K562 (cell line): ENCODE data around the gene UBE2I. TPM values are rescaled to one million over a fixed set of nuclear protein-coding genes. Genes with fewer than 3 reads are reported as not detected.

Experiments
- ATAC-seq: fragments of 200-7000 bp; cut with Tn5 transposase; 3 replicates; pipeline ENCODE4 v1.9.1; 2020; ENCODE audit warnings: moderate library complexity
- BruUV-seq: library from RNA; stranded (reverse); fragments of 400-500 nt; replicated peaks from 2 replicates; lab custom pipeline; 2021; lab: Mats Ljungman, UMichigan
- CTCF ChIA-PET: fragments of 300-600 bp; formaldehyde crosslinking; extraction: SDS; loops from one replicate; lab custom pipeline; 2021; ENCODE audit warnings: low intra/inter-chr PET ratio; lab: Yijun Ruan, JAX
- POLR2A ChIA-PET: fragments of 300-600, 350-650 bp; sonication (Branson Sonifier 250); formaldehyde crosslinking; extraction: SDS; loops from one replicate; lab custom pipeline; 2021; ENCODE audit warnings: antibody characterized with exemption, inconsistent platforms; lab: Yijun Ruan, JAX
- DNase-seq, 4 experiments: peaks; one replicate each; pipeline versions ENCODE4 v3.0.0 to v3.0.0-alpha.2; 2011 to 2018; ENCODE audit warnings: low spot score in 3 of 4, mixed read lengths in 3 of 4; ENCODE audit errors: extremely low read depth in 1 of 4
- FAIRE-seq: peaks from 2 replicates; lab custom pipeline; 2011; peaks lifted over from hg19 to GRCh38; lab: Jason Lieb, UNC
- H2AFZ ChIP-seq: 2 replicates; pipeline ENCODE4 v1.6.0; 2011; ENCODE audit warnings: low read depth, low read length, control low read depth, inconsistent platforms
- H3K27ac ChIP-seq: fragments of 200-600 bp; 3 replicates; pipeline ENCODE4 v1.8.0; 2011; ENCODE audit warnings: low read depth, mild to moderate bottlenecking, control low read depth, inconsistent platforms, low read length, moderate library complexity, mixed read lengths; ENCODE audit errors: extremely low read depth
- H3K27me3 ChIP-seq, 2 experiments: fragments of 300-600 bp in 1 of 2; 2 replicates in 1 of 2; 3 replicates in 1 of 2; pipeline versions ENCODE4 v1.6.0 to v1.8.0; 2011; ENCODE audit warnings: inconsistent platforms in 2 of 2, low read length in 2 of 2, mild to moderate bottlenecking in 1 of 2, mixed read lengths in 1 of 2, moderate library complexity in 1 of 2; ENCODE audit not compliant: control insufficient read depth in 2 of 2, insufficient read depth in 2 of 2
- H3K36me3 ChIP-seq: fragments of 300-600 bp; 3 replicates; pipeline ENCODE4 v1.8.0; 2011; ENCODE audit warnings: mild to moderate bottlenecking, low read length, inconsistent platforms; ENCODE audit not compliant: control insufficient read depth, insufficient read depth
- H3K4me1 ChIP-seq, 2 experiments: fragments of 200-600 bp in 1 of 2; replicated peaks in 1 of 2; 2 replicates in 1 of 2; 3 replicates in 1 of 2; pipeline versions ENCODE4 v1.5.1 to v1.8.0; 2011; ENCODE audit warnings: inconsistent platforms in 2 of 2, low read length in 2 of 2, mild to moderate bottlenecking in 1 of 2, mixed read lengths in 1 of 2, moderate library complexity in 1 of 2; ENCODE audit not compliant: control insufficient read depth in 2 of 2, insufficient read depth in 2 of 2
- H3K4me2 ChIP-seq: 2 replicates; pipeline ENCODE4 v1.6.1; 2011; ENCODE audit warnings: low read length, control low read depth, inconsistent platforms, mixed read lengths; ENCODE audit not compliant: insufficient read depth
- H3K4me3 ChIP-seq: fragments of 200-600 bp; sonication (generic), shearing (Covaris generic); 2 replicates; pipeline ENCODE4 v1.5.1; 2016; ENCODE audit warnings: control low read depth, inconsistent platforms
- H3K79me2 ChIP-seq: fragments of 200-600 bp; 3 replicates; pipeline ENCODE4 v1.8.0; 2011; ENCODE audit warnings: low read length, inconsistent platforms; ENCODE audit not compliant: control insufficient read depth, insufficient read depth
- H3K9ac ChIP-seq, 2 experiments: 2 replicates each; pipeline versions ENCODE4 v1.6.0 to v1.6.1; 2011; ENCODE audit warnings: low read depth in 2 of 2, low read length in 2 of 2, control low read depth in 1 of 2, inconsistent platforms in 1 of 2, mild to moderate bottlenecking in 1 of 2, mixed read lengths in 1 of 2; ENCODE audit not compliant: insufficient read depth in 1 of 2
- H3K9me1 ChIP-seq: one replicate; pipeline ENCODE4 v1.6.0; 2011; ENCODE audit warnings: inconsistent platforms, mild to moderate bottlenecking, low read length, moderate library complexity; ENCODE audit not compliant: control insufficient read depth, insufficient read depth
- H3K9me3 ChIP-seq: replicated peaks from 2 replicates; pipeline ENCODE4 v1.5.1; 2011; ENCODE audit warnings: low read depth, low read length, inconsistent platforms; ENCODE audit not compliant: control insufficient read depth, insufficient read depth
- H4K20me1 ChIP-seq: replicated peaks from 2 replicates; pipeline ENCODE4 v1.6.1; 2011; ENCODE audit warnings: low read length, inconsistent platforms, mixed read lengths; ENCODE audit not compliant: control insufficient read depth, insufficient read depth
- ARNT ChIP-seq, 2 experiments: fragments of 450-650 bp; IDR thresholded peaks; 2 replicates each; pipeline ENCODE4 v1.6.1; 2016; ENCODE audit warnings: mild to moderate bottlenecking in 1 of 2
- BRD9 ChIP-seq: fragments of 450-650 bp; IDR thresholded peaks from 2 replicates; pipeline ENCODE4 v1.6.1; 2018; ENCODE audit warnings: low read depth; ENCODE audit not compliant: partially characterized antibody
- EZH2 ChIP-seq: IDR thresholded peaks from 2 replicates; pipeline ENCODE4 v1.6.1; 2012; ENCODE audit warnings: low read depth, mild to moderate bottlenecking, inconsistent platforms, low read length, borderline replicate concordance
- GTF2F1 ChIP-seq: IDR thresholded peaks from 2 replicates; pipeline ENCODE4 v1.6.1; 2011; ENCODE audit warnings: low read depth, low read length, improper control_type of control experiment
- GTF3C2 ChIP-seq: IDR thresholded peaks from 3 replicates; pipeline ENCODE4 v1.6.1; 2011; ENCODE audit warnings: borderline replicate concordance, mild to moderate bottlenecking, moderate library complexity; ENCODE audit not compliant: insufficient read length; ENCODE audit errors: extremely low read depth
- PPARD ChIP-seq: fragments of 250-450 bp; sonication (Bioruptor Pico); IDR thresholded peaks from 2 replicates; pipeline ENCODE4 v1.8.0; 2022; ENCODE audit warnings: inconsistent platforms, mild to moderate bottlenecking, moderate library complexity
- SAFB ChIP-seq: fragments of 200-400 bp; formaldehyde crosslinking; IDR thresholded peaks from 2 replicates; pipeline ENCODE4 v1.6.1; 2017; ENCODE audit warnings: low read depth, low read length, borderline replicate concordance
- TAF7 ChIP-seq: fragments of 450-650 bp; IDR thresholded peaks from 2 replicates; pipeline ENCODE4 v1.6.1; 2016; ENCODE audit warnings: missing genetic modification characterization, missing compliant biosample characterization
- TEAD2 ChIP-seq: fragments of 450-650 bp; IDR thresholded peaks from 2 replicates; pipeline ENCODE4 v1.6.1; 2016; ENCODE audit warnings: missing genetic modification characterization, control low read depth, missing compliant biosample characterization
- ZNF121 ChIP-seq: sonication (generic); formaldehyde crosslinking; conservative IDR thresholded peaks from 2 replicates; pipeline ENCODE4 v1.8.0; 2022; ENCODE audit warnings: missing genetic modification reagents
- ZNF134 ChIP-seq: fragments of 250-450 bp; sonication (Bioruptor Pico); conservative IDR thresholded peaks from 2 replicates; pipeline ENCODE4 v1.4.0; 2020
- ZNF778 ChIP-seq: fragments of 450-650 bp; formaldehyde crosslinking; IDR thresholded peaks from 2 replicates; pipeline ENCODE4 v1.4.0; 2020; ENCODE audit warnings: mild to moderate bottlenecking, moderate library complexity
- ZNF830 ChIP-seq: fragments of 250-450 bp; sonication (Bioruptor Pico); IDR thresholded peaks from 2 replicates; pipeline ENCODE4 v1.5.0; 2021; ENCODE audit warnings: mild to moderate bottlenecking
- WGBS: fragments of 100-300 bp; shearing (Covaris generic); methylation state at CpG from one replicate; pipeline ENCODE4 v1.1.6; 2016; ENCODE audit warnings: low coverage, mixed read lengths; ENCODE audit not compliant: insufficient coverage; ENCODE audit errors: missing lambda C conversion rate; 5-methylcytosine and 5-hydroxymethylcytosine counted together
- in situ Hi-C: fragments of 300-500 bp; cut with MboI; formaldehyde crosslinking; loops from 4 replicates; pipeline ENCODE4 v1.15.0; 2018; ENCODE audit warnings: inconsistent platforms, mixed read lengths
- intact Hi-C: fragments of 100-400 bp; cut with micrococcal nuclease; formaldehyde crosslinking; loops from 2 replicates; pipeline ENCODE4 v1.14.2; 2022
- polyA plus RNA-seq, 8 experiments: library from polyadenylated mRNA; depleted of rRNA in 4 of 8; stranded (reverse) in 5 of 8; unstranded in 3 of 8; fragments of >200 nt; fragmentation: Nextera tagmentation in 2 of 8; fragmentation: Illumina TruSeq in 1 of 8; extraction: Ambion mirVana in 2 of 8; extraction: Trizol in 1 of 8; gene quantifications; 2 replicates each; pipeline versions ENCODE4 v1.2.1 to v1.2.3, GENCODE V29; 2011 to 2014; ENCODE audit warnings: inconsistent platforms in 1 of 8, missing spikeins in 1 of 8
- total RNA-seq, 7 experiments: library from RNA; depleted of rRNA in 6 of 7; stranded (reverse); fragments of >200 nt in 6 of 7; fragmentation: Illumina TruSeq in 2 of 7; extraction: Trizol in 2 of 7; gene quantifications; 2 replicates each; pipeline versions ENCODE4 v1.2.1 to v1.2.3, GENCODE V29; 2011 to 2021; ENCODE audit warnings: low replicate concordance in 1 of 7

Gene UBE2I
- total and polyA plus RNA-seq, 9 of the 15 experiments (the other 6 are each of a cell fraction or from before 2014, with no cell fraction given) = 36.6 to 254 (median 104) TPM

DNA sequence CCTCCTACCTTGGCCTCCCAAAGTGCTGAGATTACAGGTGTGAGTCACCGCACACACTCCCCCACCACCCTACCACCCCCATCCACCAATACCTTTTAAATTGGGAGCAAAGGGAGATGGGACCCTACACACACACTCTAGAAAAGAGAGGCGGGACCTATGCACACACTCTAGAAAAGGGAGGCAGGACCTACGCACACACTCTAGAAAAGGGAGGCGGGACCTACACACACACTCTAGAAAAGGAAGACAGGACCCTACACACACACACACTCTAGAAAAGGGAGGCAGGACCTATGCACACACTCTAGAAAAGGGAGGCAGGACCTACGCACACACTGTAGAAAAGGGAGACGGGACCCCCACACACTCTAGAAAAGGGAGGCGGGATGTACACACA is 34.7 kb upstream of the UBE2I start:
- H3K79me2 ChIP-seq = no peaks in the 10 kb centered on the region
- no peak overlapping the region for H3K9ac ChIP-seq
- BruUV-seq = no TSS peak
- H3K4me2 ChIP-seq = no peak overlapping the region
- 38% methylated on average over 3 of the region's 7 CpGs for WGBS
- H3K27me3 ChIP-seq = peaks cover 8 to 31% of the 10 kb centered on the region in 2 experiments; a peak in 3 of 5 replicates
- DNase-seq = no peak
- TF ChIP-seq ARNT (IDR thresholded peaks at IDR 0.05) (peak in 1 of 2 experiments; percentile 89; a peak in 1 of 4 replicates), ZNF121 (CRISPR knock-in tag) (peak; percentile 37; the same call in 1 of the 2 replicates), ZNF778 (CRISPR knock-in tag) (no peak), PPARD (no peak)
- TF ChIP-seq, all 486 proteins: peak for 2
- intact Hi-C loops (no loop called here), in situ Hi-C loops (no loop called here)
- no peak for ATAC-seq
- Histone ChIP-seq H3K9me1 (no peaks in the 10 kb centered on the region), H3K27ac (no peak overlapping the region), H3K4me3 (no peak overlapping the region), H2AFZ (no peak overlapping the region), H3K36me3 (no peaks in the 10 kb centered on the region), H4K20me1 (no peaks in the 10 kb centered on the region), H3K4me1 (peaks cover 0 to 51% of the 10 kb centered on the region in 2 experiments; a peak in 2 of 5 replicates), H3K9me3 (no peaks in the 10 kb centered on the region)
- POLR2A ChIA-PET = interaction anchor here (1.6 kb wide), 1 partner anchor 9 kb away, joined by 3 read pairs; no protein-coding TSS in a partner anchor
- FAIRE-seq = no peak
- CTCF ChIA-PET = no interaction called here

DNA sequence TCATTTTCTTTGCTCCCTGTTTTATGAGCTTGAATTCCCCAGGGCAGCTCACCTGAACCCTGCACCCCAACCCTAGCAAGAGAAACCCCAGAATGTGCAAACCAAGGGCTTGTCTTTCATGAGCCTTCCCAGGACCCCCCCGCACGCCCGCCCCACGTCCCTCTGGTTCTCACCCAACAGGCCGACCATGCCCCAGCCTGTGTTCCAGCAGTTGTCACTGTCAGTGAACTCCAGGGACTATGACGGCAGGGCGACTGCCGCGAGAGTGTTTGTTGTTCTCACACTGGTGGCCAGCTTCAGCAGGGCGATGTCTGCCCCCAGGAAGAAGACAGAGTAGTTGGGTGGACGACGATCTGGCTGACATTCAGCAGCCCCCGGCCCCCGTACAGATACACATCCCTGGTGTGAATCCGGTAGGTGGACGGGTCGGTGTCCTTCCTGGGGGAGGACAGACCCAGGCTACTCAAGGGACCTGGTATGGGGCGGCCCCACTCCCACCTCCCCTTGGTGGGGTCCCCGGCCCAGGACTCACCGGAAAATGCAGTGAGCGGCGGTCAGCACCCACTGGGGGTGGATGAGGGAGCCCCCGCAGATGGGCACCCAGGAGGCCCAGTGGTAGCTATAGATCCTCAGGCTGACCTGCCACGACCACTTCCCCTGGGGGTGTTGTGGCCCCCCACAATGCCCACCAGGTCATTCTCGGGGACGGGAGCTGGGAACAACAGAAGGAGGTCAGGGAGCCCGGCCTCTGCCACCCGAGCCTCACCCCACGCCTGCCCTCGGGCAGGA is 33.5 kb upstream of the UBE2I start:
- WGBS = 13% methylated on average over 30 of the region's 30 CpGs
- BruUV-seq = no TSS peak
- Histone ChIP-seq H3K9me3 (no peaks in the 10 kb centered on the region), H3K27ac (no peak overlapping the region), H3K9me1 (no peaks in the 10 kb centered on the region), H3K27me3 (peaks cover 18 to 43% of the 10 kb centered on the region in 2 experiments; a peak in 4 of 5 replicates), H2AFZ (no peak overlapping the region), H3K36me3 (no peaks in the 10 kb centered on the region), H3K4me3 (no peak overlapping the region), H3K4me2 (no peak overlapping the region), H4K20me1 (no peaks in the 10 kb centered on the region), H3K79me2 (no peaks in the 10 kb centered on the region), H3K9ac (no peak overlapping the region), H3K4me1 (peaks cover 0 to 58% of the 10 kb centered on the region in 2 experiments; a peak in 2 of 5 replicates)
- in situ Hi-C loops = no loop called here
- intact Hi-C loops = no loop called here
- ChIA-PET CTCF (no interaction called here), POLR2A (interaction anchor here (0.6 kb wide), 1 partner anchor 357 kb away, joined by 3 read pairs; no protein-coding TSS in a partner anchor)
- FAIRE-seq = no peak
- no peak for ATAC-seq
- no peak for DNase-seq
- TF ChIP-seq BRD9 (no peak), ZNF830 (CRISPR knock-in tag) (no peak), ZNF134 (CRISPR knock-in tag) (no peak), GTF3C2 (no peak), GTF2F1 (no peak), EZH2 (no peak), SAFB (no peak), TEAD2 (tag) (no peak), TAF7 (tag) (no peak)
